Left hindlimb (tissue), 1 donor: Measurements from ENCODE around the gene FLAD1.

Source experiments
- DNase-seq: peaks from one replicate; pipeline ENCODE4 v3.0.0-alpha.2; 2018

Gene FLAD1

DNA sequence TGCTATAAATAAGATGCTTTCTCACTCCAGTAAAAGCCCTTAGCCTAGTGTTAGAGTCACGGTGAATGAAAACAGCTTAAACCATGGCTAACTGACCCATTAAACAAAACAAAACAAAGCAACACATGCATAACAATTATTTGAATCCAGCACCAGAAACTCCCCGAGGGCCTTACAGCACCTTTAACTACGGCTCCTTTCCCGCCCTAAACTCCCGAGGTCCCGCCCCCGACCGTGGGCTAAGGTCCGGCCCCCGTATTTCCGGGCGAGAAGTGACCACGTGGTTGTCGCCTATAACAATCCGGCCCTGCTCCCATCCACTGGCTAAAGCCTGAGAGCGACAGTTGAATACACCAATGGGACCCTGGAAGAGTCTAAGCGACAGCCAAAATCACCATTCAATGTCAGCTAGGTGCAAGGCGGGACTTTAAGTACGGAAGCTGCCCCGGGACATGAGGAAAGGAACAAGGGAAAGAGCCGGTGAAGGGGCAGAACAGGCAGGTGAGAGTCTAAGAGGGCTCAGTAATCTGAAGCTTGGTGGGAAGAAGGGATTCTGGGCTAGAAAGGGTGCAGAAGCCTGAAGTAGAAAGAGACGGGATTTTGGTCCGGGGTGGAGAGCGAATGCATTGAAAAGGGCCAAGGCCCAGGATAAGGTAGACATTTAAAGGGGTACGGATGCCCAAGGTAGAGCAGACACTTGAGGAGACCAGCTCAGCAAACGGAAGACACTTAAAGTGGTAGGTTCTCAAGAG is at the start of gene FLAD1:
FLAD1 (plus strand) TSS at position 448 of the 752 bp plus-strand sequence. CDS start 351 bp downstream, outside the sequence.
- DNase-seq, result peak; percentile 97

GRCh38 chr1:154934358-154934948 is 48.7 kb upstream of the FLAD1 start:
- DNase-seq, result no peak

DNA sequence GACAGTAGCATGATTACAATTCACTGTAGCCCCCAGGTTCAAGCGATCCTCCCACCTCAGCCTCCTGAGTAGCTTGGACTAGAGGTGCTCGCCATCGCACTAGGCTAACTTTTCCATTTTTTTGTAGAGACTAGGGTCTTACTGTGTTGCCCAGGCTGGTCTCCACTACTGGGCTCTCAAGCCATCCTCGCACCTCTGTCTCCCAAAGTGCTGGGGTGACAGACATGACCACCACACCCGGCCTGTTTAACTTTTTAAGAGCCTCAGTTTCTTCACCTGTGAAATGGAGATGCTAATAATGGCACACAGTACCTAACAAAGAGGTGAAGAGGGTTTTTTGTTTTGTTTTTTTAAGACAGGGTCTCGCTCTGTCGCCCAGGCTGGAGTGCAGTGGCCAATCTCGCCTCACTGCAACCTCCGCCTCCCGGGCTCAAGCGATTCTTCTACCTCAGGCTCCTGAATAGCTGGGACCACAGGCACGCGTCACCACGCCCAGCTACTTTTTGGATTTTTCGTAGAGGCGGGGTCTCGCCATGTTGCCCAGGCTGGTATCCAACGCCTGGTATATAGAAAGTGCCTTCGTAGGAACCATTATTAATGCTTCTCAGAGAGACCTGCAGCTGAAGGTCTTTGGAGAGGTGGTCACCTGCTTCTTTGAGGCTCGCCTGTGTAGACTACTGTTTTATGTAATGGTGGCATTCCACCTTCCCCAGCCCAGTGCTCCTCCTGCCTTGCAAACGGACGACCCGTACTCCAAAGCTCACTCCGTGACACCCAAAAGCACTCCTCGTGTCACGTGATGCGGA is 47.2 kb upstream of the FLAD1 start:
- no peak for DNase-seq

GRCh38 chr1:154936555-154937084 is 46.5 kb upstream of the FLAD1 start, which contains the start of gene PMVK:
TSS of gene PMVK (minus strand) at chr1:154936719. CDS start at chr1:154936685, 34 bp downstream.
- peak; percentile 96 for DNase-seq

DNA sequence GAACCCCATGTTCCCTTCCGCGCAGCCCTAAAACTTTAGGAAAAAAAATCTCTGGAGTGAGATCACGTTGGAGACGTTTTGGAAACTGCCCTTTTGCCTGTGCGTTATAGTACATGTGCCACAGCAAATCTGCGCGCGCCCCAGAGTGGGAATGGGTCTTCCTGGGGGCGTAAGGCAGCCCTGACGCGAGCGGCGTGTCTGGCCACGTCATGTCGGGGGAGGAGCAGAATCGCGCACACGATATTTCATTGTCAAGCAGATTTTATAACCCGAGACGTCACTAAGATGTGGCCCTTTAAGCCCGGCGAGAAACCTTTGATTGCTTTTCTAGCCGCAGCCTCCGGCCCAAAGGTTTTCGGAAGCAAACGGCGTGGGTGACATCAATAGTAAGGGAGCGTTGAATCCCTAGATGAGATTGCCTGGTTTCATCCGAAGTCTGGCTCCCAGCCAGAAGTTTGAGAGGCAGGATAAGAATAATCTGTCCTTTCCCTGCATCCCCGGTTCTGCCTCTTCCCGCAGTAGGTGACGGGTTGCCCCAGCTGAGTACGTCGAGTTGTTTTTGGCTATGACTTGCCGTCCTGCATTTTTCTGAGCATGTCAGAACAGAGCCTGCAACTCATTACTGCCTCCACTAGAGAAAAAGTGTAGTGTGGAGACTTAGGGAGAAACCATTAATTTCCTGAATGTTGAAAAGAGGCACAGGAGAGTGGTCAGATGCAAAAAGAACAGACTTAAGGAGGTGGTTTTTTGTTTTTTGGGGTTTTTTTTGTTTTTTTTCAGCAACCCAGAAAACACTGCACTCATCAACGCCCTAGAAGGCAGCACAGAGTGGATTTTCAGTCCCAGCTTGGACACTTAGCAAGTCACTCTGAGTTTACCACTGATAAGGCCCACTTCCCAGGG is 45.8 kb upstream of the FLAD1 start:
- DNase-seq, result peak; percentile 94

DNA sequence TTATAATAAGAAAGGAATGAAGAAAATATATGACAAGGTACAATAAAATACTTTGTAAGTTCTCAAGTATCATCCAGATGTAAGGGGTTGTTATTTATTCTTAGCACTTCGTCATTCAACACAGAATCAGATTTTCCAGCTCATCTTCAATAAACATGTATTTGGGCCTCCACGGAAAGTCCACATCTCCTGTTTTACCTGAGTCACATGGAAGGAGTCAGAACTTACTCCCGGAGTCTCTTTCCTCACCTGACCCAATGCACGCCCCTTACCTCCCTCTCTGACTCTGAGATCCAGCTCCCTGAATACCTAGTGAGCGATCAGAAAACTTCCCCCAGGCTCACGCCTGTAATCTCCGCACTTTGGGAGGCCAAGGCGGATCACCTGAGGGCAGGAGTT is 45.2 kb upstream of the FLAD1 start:
- DNase-seq, result no peak

GRCh38 chr1:154938604-154939399 is 44.3 kb upstream of the FLAD1 start:
- DNase-seq, result no peak

DNA sequence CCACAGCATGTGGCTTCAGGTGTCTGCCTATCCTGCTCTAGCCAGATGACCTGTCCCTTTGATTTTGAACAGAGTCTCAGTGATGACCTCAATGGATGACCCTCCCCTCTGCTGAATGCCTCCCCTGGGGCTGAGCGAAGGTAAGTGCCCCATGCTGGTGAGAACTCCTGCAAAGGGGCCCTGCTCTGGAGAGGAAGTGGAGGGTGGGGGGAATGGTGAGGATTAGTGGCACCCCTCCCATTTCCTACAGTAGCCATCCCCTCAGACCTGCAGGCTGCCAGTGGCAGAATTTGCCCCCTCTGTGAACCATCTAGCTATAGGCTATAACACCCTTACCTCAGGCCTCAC is 43.0 kb upstream of the FLAD1 start:
- DNase-seq, result no peak

DNA sequence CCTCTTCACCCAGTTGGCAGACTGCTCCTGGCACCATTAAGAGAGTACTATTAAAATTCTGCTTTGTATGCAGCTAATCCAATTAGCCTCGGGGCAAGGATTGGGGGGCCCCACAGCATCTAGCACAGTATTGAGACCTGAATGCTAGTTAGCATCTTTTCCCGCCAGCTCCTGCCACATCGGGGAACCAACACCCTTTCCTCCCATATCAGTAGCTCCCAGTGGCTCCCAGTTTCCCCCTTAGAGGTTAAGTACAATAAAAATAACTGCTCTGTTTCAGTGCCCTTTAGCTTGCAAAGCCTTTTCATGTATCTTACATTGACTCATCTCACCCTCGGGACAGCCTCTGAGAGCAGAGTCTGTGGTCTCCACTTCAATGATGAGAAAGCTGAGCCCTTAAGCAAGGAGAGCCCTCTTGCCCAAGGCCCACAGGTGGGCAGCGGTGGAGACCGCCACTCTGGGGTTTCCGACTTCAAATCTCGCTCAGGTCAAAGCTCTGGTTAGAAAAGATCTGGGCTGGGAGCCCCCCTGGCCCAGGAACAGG is 42.4 kb upstream of the FLAD1 start:
- no peak for DNase-seq

DNA sequence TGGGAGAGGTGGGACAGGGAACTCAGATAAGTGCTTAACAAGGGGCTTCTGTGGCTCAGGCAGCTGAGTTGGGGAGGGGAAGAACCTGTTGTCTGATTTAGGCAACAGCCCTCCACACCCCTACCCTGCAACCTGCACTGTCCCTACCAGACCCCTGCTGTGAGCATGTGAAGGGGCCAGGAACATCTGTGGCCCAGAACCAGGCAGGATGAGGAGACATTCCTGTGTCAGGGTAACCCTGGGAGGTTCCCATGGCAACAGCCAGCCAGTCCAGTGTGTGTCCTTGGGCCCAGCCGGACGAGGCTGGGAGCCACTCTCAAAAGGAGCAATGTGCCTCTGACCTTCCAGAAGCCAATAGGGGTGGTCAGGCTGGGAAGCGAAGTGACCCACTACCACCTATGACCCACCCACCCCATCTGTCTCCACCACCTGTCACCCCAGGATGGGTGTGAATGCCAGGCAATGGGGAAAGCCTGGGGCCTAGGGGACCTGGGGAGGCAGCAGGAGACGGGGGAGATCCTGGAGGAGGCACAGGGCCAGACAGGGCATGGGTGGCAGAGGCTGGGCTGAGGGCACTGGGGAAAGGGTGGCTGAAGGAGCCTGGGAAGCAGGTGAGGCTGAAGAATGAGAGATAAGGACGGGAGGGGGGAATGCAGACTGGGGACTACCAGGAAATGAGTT is 41.7 kb upstream of the FLAD1 start:
- no peak for DNase-seq

GRCh38 chr1:154943649-154944400 is 39.3 kb upstream of the FLAD1 start:
- no peak for DNase-seq

GRCh38 chr1:154944401-154945159 is 38.6 kb upstream of the FLAD1 start:
- DNase-seq, result no peak

GRCh38 chr1:154945160-154945961 is 37.8 kb upstream of the FLAD1 start:
- DNase-seq, result no peak

DNA sequence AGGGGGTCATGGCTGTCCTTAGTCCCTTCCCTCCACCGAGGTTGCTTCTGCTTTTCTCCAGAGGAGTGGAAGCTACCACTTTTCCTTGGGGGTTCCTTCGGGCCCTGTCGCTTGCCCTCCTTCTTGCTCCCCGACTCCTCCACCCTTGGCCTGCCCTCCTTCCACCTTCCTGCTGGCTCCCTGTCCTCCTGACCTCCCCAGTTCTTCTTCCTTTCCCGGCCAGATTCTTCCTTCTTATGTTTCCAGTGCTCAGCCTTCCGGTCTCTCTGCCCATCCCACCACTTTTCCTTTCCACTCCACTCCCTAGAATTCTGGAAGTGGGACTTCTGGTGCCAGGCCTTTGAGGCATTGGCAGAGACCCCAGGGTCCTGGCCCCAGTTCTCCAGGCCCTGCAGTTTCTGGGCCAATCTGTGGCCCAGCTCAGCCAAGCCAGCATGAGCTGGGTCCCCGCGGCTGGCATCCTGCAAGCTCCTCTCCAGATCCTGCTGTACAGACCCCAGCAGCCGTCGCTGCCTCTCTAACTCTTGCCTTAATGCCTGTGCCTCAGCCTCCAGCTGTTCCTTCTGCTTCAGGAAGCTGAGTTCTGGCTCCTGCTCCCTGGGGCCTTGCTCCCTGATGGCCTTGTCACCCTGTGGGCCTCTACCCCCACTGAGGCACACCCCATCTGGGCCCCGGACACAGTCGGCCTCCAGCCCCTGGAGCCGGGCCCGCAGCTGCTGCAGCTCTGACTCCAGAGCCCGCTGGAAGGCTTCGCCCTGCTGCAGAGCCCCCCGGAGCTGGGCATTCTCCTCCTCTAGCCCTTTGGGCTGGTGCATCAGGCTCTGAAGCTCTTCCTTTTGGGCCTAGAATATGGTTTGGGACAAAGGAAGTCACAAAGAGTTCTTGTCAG is 36.9 kb upstream of the FLAD1 start:
- no peak for DNase-seq

DNA sequence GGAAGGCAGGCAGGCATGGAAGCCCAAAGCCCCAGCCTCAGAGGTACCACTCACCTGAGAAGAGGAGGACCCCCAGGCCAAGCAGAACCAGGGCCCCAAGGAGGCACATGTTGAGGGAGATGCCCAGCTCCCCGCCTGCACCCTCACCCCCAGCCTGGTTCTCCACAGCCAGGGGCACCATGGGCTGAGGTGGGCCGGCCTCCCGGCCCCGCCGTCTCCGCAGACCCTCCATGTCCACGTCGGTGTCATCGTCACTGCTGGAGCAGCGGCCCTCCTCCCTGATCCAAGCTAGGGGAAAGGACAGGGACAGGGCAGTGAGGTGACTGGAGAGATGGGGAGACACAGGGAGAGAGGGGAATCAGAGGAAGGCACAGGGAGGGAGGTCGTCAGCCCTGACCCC is 35.1 kb upstream of the FLAD1 start:
- no peak for DNase-seq

GRCh38 chr1:154951901-154952657 is 31.1 kb upstream of the FLAD1 start:
- no peak for DNase-seq
